ENCODE measurements around the gene SLC6A1. TPM values are rescaled to one million over a fixed set of nuclear protein-coding genes. Genes with fewer than 3 reads are reported as not detected.

SLC6A1 gene
- total and polyA plus RNA-seq, 8 donors: 0.29 to 5.6 (median 2.8) TPM; not detected in 5

DNA sequence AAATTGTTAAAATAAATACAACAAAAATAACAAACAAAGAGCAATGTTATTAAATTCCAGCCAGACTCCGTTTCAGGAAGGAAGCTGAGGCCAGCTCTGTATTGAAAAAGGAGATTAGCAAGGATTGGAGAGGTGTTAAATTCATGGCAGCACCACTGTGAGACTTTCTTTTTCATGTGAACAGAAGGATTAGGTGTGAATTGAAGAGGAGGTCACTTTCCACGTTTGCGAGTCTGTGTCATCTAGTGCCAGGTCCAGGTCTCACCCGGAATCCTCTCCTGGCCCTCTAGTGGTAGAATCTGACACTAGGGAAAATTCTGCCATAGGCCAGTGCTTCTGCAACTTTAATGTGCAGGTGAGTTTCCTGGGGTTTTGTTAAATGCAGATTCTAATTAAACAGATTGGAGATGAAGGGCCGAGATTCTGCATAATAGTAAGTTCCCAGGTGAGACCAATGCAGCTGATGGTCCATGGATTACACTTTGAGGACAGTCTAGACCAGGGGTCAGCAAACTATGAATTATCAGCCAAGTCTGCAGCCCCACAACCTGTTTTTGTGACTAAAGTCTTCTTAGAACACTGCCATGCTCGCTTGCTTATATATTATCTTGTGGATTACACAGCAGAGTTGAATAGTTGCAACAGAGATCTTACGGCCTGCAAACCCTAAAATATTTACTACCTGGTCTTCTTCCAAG is 9.2 kb upstream of the SLC6A1 start:
- WGBS, 5 donors: 18 to 23% (median 21%) methylated on average over 7 of the region's 7 CpGs
- no peak overlapping the region for H3K4me3 ChIP-seq
- no peaks in the 10 kb centered on the region for H3K36me3 ChIP-seq
- H3K27ac ChIP-seq: no peak overlapping the region
- DNase-seq: peak; percentile 28 to 62
- peaks cover 0 to 10% (median 4%) of the 10 kb centered on the region in 4 donors for H3K4me1 ChIP-seq
- intact Hi-C loops (cut with DNase I; ENCODE audit: low total_unique reads): no loop called here
- peaks cover 0 to 7% (median 0%) of the 10 kb centered on the region in 3 donors for H3K27me3 ChIP-seq
- no peak for TF ChIP-seq EP300 (IDR thresholded peaks at IDR 0.05)
- no peak for TF ChIP-seq POLR2AphosphoS5 (IDR thresholded peaks at IDR 0.05)
- no peak for TF ChIP-seq POLR2A (IDR thresholded peaks at IDR 0.05)
- TF ChIP-seq, protein P1, sequence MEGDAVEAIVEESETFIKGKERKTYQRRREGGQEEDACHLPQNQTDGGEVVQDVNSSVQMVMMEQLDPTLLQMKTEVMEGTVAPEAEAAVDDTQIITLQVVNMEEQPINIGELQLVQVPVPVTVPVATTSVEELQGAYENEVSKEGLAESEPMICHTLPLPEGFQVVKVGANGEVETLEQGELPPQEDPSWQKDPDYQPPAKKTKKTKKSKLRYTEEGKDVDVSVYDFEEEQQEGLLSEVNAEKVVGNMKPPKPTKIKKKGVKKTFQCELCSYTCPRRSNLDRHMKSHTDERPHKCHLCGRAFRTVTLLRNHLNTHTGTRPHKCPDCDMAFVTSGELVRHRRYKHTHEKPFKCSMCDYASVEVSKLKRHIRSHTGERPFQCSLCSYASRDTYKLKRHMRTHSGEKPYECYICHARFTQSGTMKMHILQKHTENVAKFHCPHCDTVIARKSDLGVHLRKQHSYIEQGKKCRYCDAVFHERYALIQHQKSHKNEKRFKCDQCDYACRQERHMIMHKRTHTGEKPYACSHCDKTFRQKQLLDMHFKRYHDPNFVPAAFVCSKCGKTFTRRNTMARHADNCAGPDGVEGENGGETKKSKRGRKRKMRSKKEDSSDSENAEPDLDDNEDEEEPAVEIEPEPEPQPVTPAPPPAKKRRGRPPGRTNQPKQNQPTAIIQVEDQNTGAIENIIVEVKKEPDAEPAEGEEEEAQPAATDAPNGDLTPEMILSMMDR (IDR thresholded peaks at IDR 0.05): peak in 5 of 7 experiments; percentile 5 to 76 (median 51)
- H3K9me3 ChIP-seq: no peaks in the 10 kb centered on the region

DNA sequence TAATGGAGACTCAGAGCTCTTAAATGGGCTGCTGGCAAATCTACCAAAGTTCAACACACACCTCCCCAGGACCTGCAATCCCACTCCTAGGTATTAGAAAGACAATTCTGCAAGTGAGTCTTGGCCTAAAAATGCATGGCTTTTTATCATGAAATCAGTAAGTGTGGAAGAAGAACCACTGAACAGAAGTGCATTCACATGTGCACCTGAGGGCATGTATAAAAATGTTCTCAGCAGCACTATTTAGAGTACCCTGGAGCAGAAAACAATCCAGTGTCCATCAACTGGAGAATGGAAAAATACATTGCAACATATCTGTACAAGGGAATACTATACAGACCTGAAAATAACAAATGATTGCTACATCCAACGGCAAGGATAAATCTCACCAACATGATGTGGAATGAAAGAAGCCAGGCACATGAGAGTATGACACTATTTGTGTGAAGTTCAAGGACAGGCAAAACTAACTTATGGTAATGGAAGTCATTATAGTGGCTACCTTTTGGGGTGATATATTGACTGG is 8.1 kb upstream of the SLC6A1 start:
- intact Hi-C loops (cut with DNase I; ENCODE audit: low total_unique reads): no loop called here
- Histone ChIP-seq H3K9me3 (no peaks in the 10 kb centered on the region), H3K4me3 (no peak overlapping the region), H3K36me3 (no peaks in the 10 kb centered on the region), H3K27me3 (peaks cover 0 to 14% (median 0%) of the 10 kb centered on the region in 3 donors), H3K4me1 (peaks cover 0 to 10% (median 4%) of the 10 kb centered on the region in 4 donors), H3K27ac (no peak overlapping the region)
- WGBS, 5 donors: 74 to 92% (median 86%) methylated on average over 1 of the region's 1 CpG
- DNase-seq: no peak
- no peak for TF ChIP-seq POLR2AphosphoS5 (IDR thresholded peaks at IDR 0.05)
- TF ChIP-seq, protein P1 (IDR thresholded peaks at IDR 0.05): no peak

DNA sequence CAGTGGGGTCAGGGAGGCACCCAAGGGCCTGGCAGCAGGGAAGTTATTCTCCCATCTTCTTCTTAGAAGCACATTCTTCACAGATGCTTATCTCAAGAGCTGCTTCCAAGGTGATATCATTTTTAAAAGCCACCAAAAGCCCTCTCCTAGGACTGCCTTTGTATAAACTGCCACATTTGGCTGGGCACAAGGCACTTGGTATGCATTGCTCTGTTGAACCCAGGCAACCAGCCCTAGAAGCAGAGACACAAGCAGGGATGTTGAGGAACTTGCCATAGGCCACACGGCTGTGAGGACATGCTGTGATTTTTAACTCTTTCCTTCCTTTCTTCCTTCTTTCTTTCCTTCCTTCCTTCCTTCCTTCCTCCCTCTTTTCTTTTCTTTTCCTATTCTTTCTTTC is 7.4 kb upstream of the SLC6A1 start:
- H3K27ac ChIP-seq: no peak overlapping the region
- intact Hi-C loops (cut with DNase I; ENCODE audit: low total_unique reads): no loop called here
- H3K4me3 ChIP-seq: no peak overlapping the region
- TF ChIP-seq, protein P1 (IDR thresholded peaks at IDR 0.05): no peak
- TF ChIP-seq EP300 (IDR thresholded peaks at IDR 0.05) (no peak), POLR2AphosphoS5 (IDR thresholded peaks at IDR 0.05) (no peak), POLR2A (IDR thresholded peaks at IDR 0.05) (no peak)
- peaks cover 0 to 18% (median 0%) of the 10 kb centered on the region in 3 donors for H3K27me3 ChIP-seq
- peaks cover 0 to 10% (median 4%) of the 10 kb centered on the region in 4 donors for H3K4me1 ChIP-seq
- 29 to 68% (median 41%) methylated on average over 1 of the region's 1 CpG for WGBS, 5 donors
- no peak for DNase-seq
- no peaks in the 10 kb centered on the region for H3K9me3 ChIP-seq
- H3K36me3 ChIP-seq: no peaks in the 10 kb centered on the region

DNA sequence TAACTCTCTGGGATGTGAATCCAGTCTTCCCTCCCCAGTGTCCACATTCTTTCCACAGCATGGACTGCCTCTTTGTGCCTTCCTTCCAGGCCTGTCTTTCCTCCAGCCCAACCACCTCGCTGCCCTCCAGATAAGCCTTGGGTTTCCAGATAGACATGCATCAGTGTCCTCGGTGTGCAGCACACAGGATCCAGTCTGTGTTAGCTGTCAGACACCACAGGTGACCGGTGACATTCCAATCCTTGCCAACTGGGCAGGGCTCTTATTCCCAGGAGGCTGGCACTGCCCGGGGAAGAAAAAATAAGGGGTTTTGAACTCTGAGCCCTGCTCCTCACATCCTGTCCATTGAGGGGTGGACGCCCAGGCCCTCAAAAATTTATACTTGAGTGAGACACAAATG is 6.0 kb upstream of the SLC6A1 start:
- H3K27ac ChIP-seq: no peak overlapping the region
- no peak for TF ChIP-seq POLR2AphosphoS5 (IDR thresholded peaks at IDR 0.05)
- TF ChIP-seq POLR2A (IDR thresholded peaks at IDR 0.05): no peak
- TF ChIP-seq EP300 (IDR thresholded peaks at IDR 0.05): no peak
- TF ChIP-seq, protein P1 (IDR thresholded peaks at IDR 0.05): no peak
- H3K4me3 ChIP-seq: no peak overlapping the region
- no peak for DNase-seq
- WGBS, 5 donors: 67 to 81% (median 75%) methylated on average over 5 of the region's 5 CpGs
- H3K36me3 ChIP-seq: no peaks in the 10 kb centered on the region
- H3K27me3 ChIP-seq: peaks cover 0 to 23% (median 6%) of the 10 kb centered on the region in 3 donors
- intact Hi-C loops (cut with DNase I; ENCODE audit: low total_unique reads): no loop called here
- H3K4me1 ChIP-seq: peaks cover 0 to 10% (median 4%) of the 10 kb centered on the region in 4 donors
- H3K9me3 ChIP-seq: no peaks in the 10 kb centered on the region

Data from stomach (tissue), 9 donors.